Ectodermal cell (in vitro differentiated cells): ENCODE measurements around the gene MARS1.

Experiments used
- H3K27ac ChIP-seq: 2 replicates; pipeline ENCODE4 v1.7.0; 2013; ENCODE audit warnings: mild to moderate bottlenecking, low read depth, low read length; ENCODE audit not compliant: insufficient read depth, poor library complexity, severe bottlenecking
- H3K27me3 ChIP-seq: 2 replicates; pipeline ENCODE4 v1.7.0; 2013; ENCODE audit warnings: mild to moderate bottlenecking, low read length; ENCODE audit not compliant: insufficient read depth, control insufficient read depth, poor library complexity, severe bottlenecking
- H3K36me3 ChIP-seq: one replicate; pipeline ENCODE4 v1.7.0; 2013; ENCODE audit warnings: low read length; ENCODE audit not compliant: control insufficient read depth, insufficient read depth
- H3K4me1 ChIP-seq: one replicate; pipeline ENCODE4 v1.7.0; 2013; ENCODE audit warnings: low read length; ENCODE audit not compliant: control insufficient read depth, insufficient read depth
- H3K4me3 ChIP-seq: 2 replicates; pipeline ENCODE4 v1.7.0; 2013; ENCODE audit warnings: low read depth, low read length, control low read depth; ENCODE audit not compliant: insufficient read depth
- H3K9me3 ChIP-seq: 2 replicates; pipeline ENCODE4 v1.7.0; 2013; ENCODE audit warnings: mild to moderate bottlenecking, low read length, moderate library complexity; ENCODE audit not compliant: control insufficient read depth
- WGBS, 2 experiments: methylation state at CpG; one replicate each; pipeline ENCODE4 v1.1.7; 2013; ENCODE audit warnings: missing lambda C conversion rate in 2 of 2; 5-methylcytosine and 5-hydroxymethylcytosine counted together

Gene MARS1

GRCh38 chr12:57450057-57450456 lies 37.8 kb upstream of the MARS1 start:
- H3K27me3 ChIP-seq = no peaks in the 10 kb centered on the region
- no peak overlapping the region for H3K4me3 ChIP-seq
- WGBS, 2 experiments = 92 to 95% methylated on average over 3 of the region's 3 CpGs
- no peaks in the 10 kb centered on the region for H3K36me3 ChIP-seq
- no peaks in the 10 kb centered on the region for H3K9me3 ChIP-seq
- peaks cover 13% of the 10 kb centered on the region for H3K4me1 ChIP-seq
- H3K27ac ChIP-seq = no peak overlapping the region

GRCh38 chr12:57451233-57451778 lies 36.6 kb upstream of the MARS1 start:
- 95% methylated on average over 6 of the region's 6 CpGs for WGBS, 2 experiments
- Histone ChIP-seq H3K4me1 (peaks cover 20% of the 10 kb centered on the region), H3K27me3 (no peaks in the 10 kb centered on the region), H3K36me3 (no peaks in the 10 kb centered on the region), H3K27ac (no peak overlapping the region), H3K9me3 (no peaks in the 10 kb centered on the region), H3K4me3 (no peak overlapping the region)

GRCh38 chr12:57452181-57452936 lies 35.5 kb upstream of the MARS1 start:
- H3K36me3 ChIP-seq = no peaks in the 10 kb centered on the region
- H3K4me3 ChIP-seq = no peak overlapping the region
- no peak overlapping the region for H3K27ac ChIP-seq
- H3K4me1 ChIP-seq = peaks cover 20% of the 10 kb centered on the region
- WGBS, 2 experiments = 53 to 58% methylated on average over 8 to 9 of the region's 9 CpGs
- no peaks in the 10 kb centered on the region for H3K27me3 ChIP-seq
- H3K9me3 ChIP-seq = no peaks in the 10 kb centered on the region

GRCh38 chr12:57452937-57453509 lies 34.8 kb upstream of the MARS1 start:
- 39 to 44% methylated on average over 6 to 7 of the region's 7 CpGs for WGBS, 2 experiments
- no peaks in the 10 kb centered on the region for H3K9me3 ChIP-seq
- no peaks in the 10 kb centered on the region for H3K36me3 ChIP-seq
- H3K4me1 ChIP-seq = peaks cover 20% of the 10 kb centered on the region
- H3K4me3 ChIP-seq = no peak overlapping the region
- H3K27me3 ChIP-seq = no peaks in the 10 kb centered on the region
- no peak overlapping the region for H3K27ac ChIP-seq

GRCh38 chr12:57454213-57454565 lies 33.7 kb upstream of the MARS1 start:
- Histone ChIP-seq H3K4me3 (no peak overlapping the region), H3K27me3 (no peaks in the 10 kb centered on the region), H3K9me3 (no peaks in the 10 kb centered on the region), H3K4me1 (peaks cover 25% of the 10 kb centered on the region), H3K27ac (no peak overlapping the region), H3K36me3 (no peaks in the 10 kb centered on the region)
- 93 to 98% methylated on average over 2 of the region's 2 CpGs for whole genome bisulfite sequencing, 2 experiments

GRCh38 chr12:57454566-57455373 lies 33.1 kb upstream of the MARS1 start, which contains the start of gene INHBE:
Gene INHBE, plus strand, starts transcription at chr12:57455307. Its CDS starts 230 bp downstream, at chr12:57455537.
- WGBS, 2 experiments = 53 to 56% methylated on average over 10 of the region's 10 CpGs
- Histone ChIP-seq H3K36me3 (no peaks in the 10 kb centered on the region), H3K27ac (peak within 1 kb of the TSS; percentile 93), H3K4me1 (peaks cover 25% of the 10 kb centered on the region), H3K9me3 (no peaks in the 10 kb centered on the region), H3K4me3 (no peak within 1 kb of the TSS), H3K27me3 (no peaks in the 10 kb centered on the region)

- Histone ChIP-seq H3K4me3 (no peak overlapping the region), H3K4me1 (peaks cover 29% of the 10 kb centered on the region), H3K36me3 (no peaks in the 10 kb centered on the region), H3K9me3 (no peaks in the 10 kb centered on the region), H3K27ac (no peak overlapping the region), H3K27me3 (peaks cover 6% of the 10 kb centered on the region)
- 69 to 72% methylated on average over 10 of the region's 10 CpGs for WGBS, 2 experiments
These were observed 32.3 kb upstream of the MARS1 start for GRCh38 chr12:57455374-57456144.

GRCh38 chr12:57456145-57456700 lies 31.6 kb upstream of the MARS1 start:
- H3K27me3 ChIP-seq = peaks cover 12% of the 10 kb centered on the region
- H3K4me3 ChIP-seq = no peak overlapping the region
- peaks cover 35% of the 10 kb centered on the region for H3K4me1 ChIP-seq
- 52 to 53% methylated on average over 15 of the region's 15 CpGs for WGBS, 2 experiments
- H3K9me3 ChIP-seq = no peaks in the 10 kb centered on the region
- H3K36me3 ChIP-seq = no peaks in the 10 kb centered on the region
- no peak overlapping the region for H3K27ac ChIP-seq

- H3K36me3 ChIP-seq = no peaks in the 10 kb centered on the region
- no peak overlapping the region for H3K4me3 ChIP-seq
- H3K9me3 ChIP-seq = no peaks in the 10 kb centered on the region
- no peak overlapping the region for H3K27ac ChIP-seq
- H3K4me1 ChIP-seq = peaks cover 42% of the 10 kb centered on the region
- H3K27me3 ChIP-seq = peaks cover 19% of the 10 kb centered on the region
- 91 to 92% methylated on average over 6 of the region's 6 CpGs for WGBS, 2 experiments
These were observed 31.0 kb upstream of the MARS1 start for GRCh38 chr12:57456737-57457490.
